Measurements from ENCODE around the gene ABHD17C.
A peak's percentile ranks its signal among the peaks of the same experiment; 100 is the strongest.
"Not testable (repeated sequence)": the region's sequence is repeated elsewhere in the genome, so short reads cannot be mapped to it uniquely, and the experiment has no call there.

ABHD17C gene

GRCh38 chr15:80758130-80758745 lies 63.1 kb downstream of the ABHD17C start:
- peak; percentile 18 for TF ChIP-seq CTCF (conservative IDR thresholded peaks at IDR 0.05; ENCODE audit: low read depth, low read length)
- no peak for DNase-seq (ENCODE audit: low read depth)
- H3K4me3 ChIP-seq (ENCODE audit: low read depth, low read length) = no peak overlapping the region

- no peak for DNase-seq (ENCODE audit: low read depth)
- H3K4me3 ChIP-seq (ENCODE audit: low read depth, low read length) = no peak overlapping the region
- no peak for TF ChIP-seq CTCF (conservative IDR thresholded peaks at IDR 0.05; ENCODE audit: low read depth, low read length)
Observed at GRCh38 chr15:80760960-80761359, 65.8 kb downstream of the ABHD17C start.

DNA sequence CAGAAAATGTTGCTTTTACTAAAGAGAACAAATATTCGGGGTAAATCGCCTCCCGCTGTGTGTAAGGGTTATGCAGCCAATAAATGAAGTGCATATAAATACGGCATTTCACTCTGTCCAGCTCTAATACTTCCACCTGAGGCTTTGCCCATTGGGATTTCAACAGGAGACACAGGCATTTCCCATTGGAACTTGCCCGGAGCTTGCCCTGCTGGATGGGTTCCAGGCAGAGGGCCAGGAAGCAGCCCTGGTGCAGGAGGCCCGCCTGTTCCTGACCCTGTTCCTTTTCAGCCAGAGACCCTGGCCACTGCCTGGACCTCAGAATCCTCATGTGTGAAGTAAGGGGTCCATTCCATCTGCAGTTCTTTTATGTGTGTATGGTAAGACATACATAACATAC lies 66.6 kb downstream of the ABHD17C start:
- TF ChIP-seq CTCF (conservative IDR thresholded peaks at IDR 0.05; ENCODE audit: low read depth, low read length) = no peak

DNA sequence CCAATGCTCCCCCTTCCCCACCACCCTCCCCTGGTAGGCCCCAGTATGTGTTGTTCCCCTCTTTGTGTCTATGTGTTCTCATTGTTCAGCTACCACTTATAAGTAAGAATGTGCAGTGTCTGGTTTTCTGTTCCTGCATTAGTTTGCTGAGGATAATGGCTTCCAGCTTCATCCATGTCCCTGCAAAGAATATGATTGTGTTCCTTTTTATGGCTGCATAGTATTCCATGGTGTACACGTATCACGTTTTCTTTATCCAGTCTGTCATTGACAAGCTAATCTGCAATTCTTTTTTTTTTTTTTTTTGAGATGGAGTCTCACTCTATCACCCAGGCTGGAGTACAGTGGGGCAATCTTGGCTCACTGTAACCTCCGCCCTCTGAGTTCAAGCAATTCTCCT lies 68.1 kb downstream of the ABHD17C start:
- not testable (repeated sequence) for DNase-seq (ENCODE audit: low read depth); H3K4me3 ChIP-seq (ENCODE audit: low read depth, low read length)

More for the DNA sequence above, 66.6 kb downstream of the ABHD17C start:
- no peak for DNase-seq (ENCODE audit: low read depth)
- no peak overlapping the region for H3K4me3 ChIP-seq (ENCODE audit: low read depth, low read length)

- TF ChIP-seq CTCF (conservative IDR thresholded peaks at IDR 0.05; ENCODE audit: low read depth, low read length) = no peak
- DNase-seq (ENCODE audit: low read depth) = no peak
- no peak overlapping the region for H3K4me3 ChIP-seq (ENCODE audit: low read depth, low read length)
Observed at GRCh38 chr15:80764535-80764934, 69.4 kb downstream of the ABHD17C start.

- no peak overlapping the region for H3K4me3 ChIP-seq (ENCODE audit: low read depth, low read length)
- TF ChIP-seq CTCF (conservative IDR thresholded peaks at IDR 0.05; ENCODE audit: low read depth, low read length) = no peak
- no peak for DNase-seq (ENCODE audit: low read depth)
Observed at GRCh38 chr15:80766275-80766674, 71.2 kb downstream of the ABHD17C start.

GRCh38 chr15:80768158-80768557 lies 73.0 kb downstream of the ABHD17C start:
- TF ChIP-seq CTCF (conservative IDR thresholded peaks at IDR 0.05; ENCODE audit: low read depth, low read length) = no peak
- no peak overlapping the region for H3K4me3 ChIP-seq (ENCODE audit: low read depth, low read length)
- no peak for DNase-seq (ENCODE audit: low read depth)

All from choroid plexus epithelial cell (primary cell).